Pulmonary artery endothelial cell (primary cell): ENCODE results near the gene MAS1. TPM values are rescaled to one million over a fixed set of nuclear protein-coding genes. Genes with fewer than 3 reads are reported as not detected.
"Not testable (repeated sequence)": the region's sequence is repeated elsewhere in the genome, so short reads cannot be mapped to it uniquely, and the experiment has no call there.

ENCODE experiments used
- DNase-seq: peaks from one replicate; pipeline ENCODE4 v3.0.0-alpha.2; 2011; ENCODE audit warnings: low read depth, low spot score
- total RNA-seq: library from RNA; depleted of rRNA; stranded (reverse); fragments of >200 nt; gene quantifications from 2 replicates; pipeline ENCODE4 v1.2.3, GENCODE V29; 2014

The MAS1 gene
- total RNA-seq, 1 donor from 2014 or later: not detected

- DNase-seq: no peak
Observed at GRCh38 chr6:159916237-159916636, 25.4 kb downstream of the MAS1 start.

- DNase-seq: no peak
Observed at GRCh38 chr6:159916752-159917151, 26.0 kb downstream of the MAS1 start.

- no peak for DNase-seq
Observed at GRCh38 chr6:159919011-159919511, 28.3 kb downstream of the MAS1 start.

GRCh38 chr6:159919800-159920199 is 29.0 kb downstream of the MAS1 start:
- no peak for DNase-seq

- not testable (repeated sequence) for DNase-seq
Observed at GRCh38 chr6:159924150-159924549, 33.4 kb downstream of the MAS1 start.

- no peak for DNase-seq
Observed at GRCh38 chr6:159926542-159927203, 35.9 kb downstream of the MAS1 start.

- DNase-seq: no peak
Observed at GRCh38 chr6:159929819-159930218, 39.0 kb downstream of the MAS1 start.

- no peak for DNase-seq
Observed at GRCh38 chr6:159931112-159931511, 40.3 kb downstream of the MAS1 start.

- no peak for DNase-seq
Observed at GRCh38 chr6:159931846-159932245, 41.1 kb downstream of the MAS1 start.

GRCh38 chr6:159933077-159933476 is 42.3 kb downstream of the MAS1 start:
- DNase-seq: no peak

- DNase-seq: no peak
Observed at GRCh38 chr6:159934181-159934580, 43.4 kb downstream of the MAS1 start.

- no peak for DNase-seq
Observed at GRCh38 chr6:159935065-159935464, 44.3 kb downstream of the MAS1 start.

GRCh38 chr6:159935633-159936032 is 44.8 kb downstream of the MAS1 start:
- no peak for DNase-seq

- no peak for DNase-seq
Observed at GRCh38 chr6:159939591-159940016, 48.8 kb downstream of the MAS1 start.

Other genes starting within 250 kb of the MAS1 start
- 167 and 424 TPM in 2 replicates for gene SOD2, start 197.7 kb upstream of the MAS1 start, total RNA-seq
- 99.9 and 109 TPM in 2 replicates for gene WTAP, start 163.5 kb upstream of the MAS1 start, total RNA-seq
- 89.4 and 94.0 TPM in 2 replicates for gene ACAT2, start 128.9 kb upstream of the MAS1 start, total RNA-seq
- 373 and 619 TPM in 2 replicates for gene TCP1, start 101.4 kb upstream of the MAS1 start, total RNA-seq
- 80.0 and 147 TPM in 2 replicates for gene MRPL18, start 100.5 kb upstream of the MAS1 start, total RNA-seq
- 0.11 TPM in 1 of 2 replicates, not detected in the other for gene PNLDC1, start 90.7 kb upstream of the MAS1 start, total RNA-seq
- gene IGF2R, start 78.1 kb downstream of the MAS1 start, total RNA-seq: 63.2 and 72.4 TPM in 2 replicates
- 0.07 TPM in 1 of 2 replicates, not detected in the other for gene SLC22A1, start 230.8 kb downstream of the MAS1 start, total RNA-seq